ACC112 (cell line): Measurements from ENCODE around the gene NOM1.

ENCODE experiments used
- H2AFZ ChIP-seq: fragments of 200-600 bp; sonication (generic); one replicate; pipeline ENCODE4 v1.6.0; 2017; ENCODE audit warnings: antibody characterized with exemption, low read length; ENCODE audit not compliant: unreplicated experiment
- H3K27ac ChIP-seq: fragments of 200-600 bp; sonication (generic); 2 replicates; pipeline ENCODE4 v1.5.1; 2014; ENCODE audit warnings: low read depth, mild to moderate bottlenecking, antibody characterized with exemption, low read length, moderate library complexity
- H3K27me3 ChIP-seq: fragments of 200-600 bp; sonication (generic); 2 replicates; pipeline ENCODE4 v1.6.1; 2014; ENCODE audit warnings: mild to moderate bottlenecking, antibody characterized with exemption, low read length, moderate library complexity, mixed read lengths; ENCODE audit not compliant: insufficient read depth
- H3K36me3 ChIP-seq: fragments of 200-600 bp; sonication (generic); 2 replicates; pipeline ENCODE4 v1.6.1; 2016; ENCODE audit warnings: mild to moderate bottlenecking, antibody characterized with exemption, low read length, moderate library complexity, mixed read lengths; ENCODE audit not compliant: insufficient read depth
- H3K4me1 ChIP-seq: fragments of 200-600 bp; sonication (generic); one replicate; pipeline ENCODE4 v1.6.1; 2016; ENCODE audit warnings: low read length, mixed read lengths; ENCODE audit not compliant: insufficient read depth, unreplicated experiment, control insufficient read depth
- H3K4me3 ChIP-seq: fragments of 200-600 bp; sonication (generic); 2 replicates; pipeline ENCODE4 v1.5.1; 2014; ENCODE audit warnings: mild to moderate bottlenecking, low read depth, low read length
- H3K79me2 ChIP-seq: fragments of 200-600 bp; sonication (generic); one replicate; pipeline ENCODE4 v1.6.0; 2016; ENCODE audit warnings: low read length; ENCODE audit not compliant: control insufficient read depth, unreplicated experiment, insufficient read depth

The NOM1 gene

GRCh38 chr7:156962145-156962544 is 12.6 kb downstream of the NOM1 start:
- Histone ChIP-seq H3K27me3 (no peaks in the 10 kb centered on the region), H2AFZ (no peak overlapping the region), H3K79me2 (peaks cover 7% of the 10 kb centered on the region), H3K27ac (no peak overlapping the region), H3K4me3 (no peak overlapping the region), H3K4me1 (no peaks in the 10 kb centered on the region), H3K36me3 (peaks cover 40% of the 10 kb centered on the region; the same call in 1 of the 2 replicates)

DNA sequence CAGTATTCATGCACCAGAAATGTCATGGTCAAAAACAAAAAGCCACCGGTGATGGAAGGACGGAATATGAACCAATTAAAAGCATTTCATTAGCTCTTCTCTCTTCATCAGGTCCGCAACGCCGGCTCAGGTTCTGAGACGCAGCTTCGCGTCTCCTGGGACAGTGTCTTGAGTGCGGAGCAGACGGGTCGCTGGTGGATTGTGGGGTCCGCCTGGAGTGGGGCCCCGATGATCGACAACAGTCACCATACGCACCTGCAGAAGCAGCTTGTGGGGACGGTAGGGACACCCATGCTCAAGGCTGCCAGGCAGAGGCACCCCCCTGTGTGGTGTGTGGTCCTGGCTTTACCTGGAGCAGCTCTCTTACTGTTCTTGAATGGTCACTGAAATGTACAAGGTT is 13.4 kb downstream of the NOM1 start:
- Histone ChIP-seq H2AFZ (no peak overlapping the region), H3K4me3 (no peak overlapping the region), H3K27me3 (no peaks in the 10 kb centered on the region), H3K4me1 (no peaks in the 10 kb centered on the region), H3K79me2 (peaks cover 7% of the 10 kb centered on the region), H3K36me3 (peaks cover 41% of the 10 kb centered on the region; the same call in 1 of the 2 replicates), H3K27ac (no peak overlapping the region)

DNA sequence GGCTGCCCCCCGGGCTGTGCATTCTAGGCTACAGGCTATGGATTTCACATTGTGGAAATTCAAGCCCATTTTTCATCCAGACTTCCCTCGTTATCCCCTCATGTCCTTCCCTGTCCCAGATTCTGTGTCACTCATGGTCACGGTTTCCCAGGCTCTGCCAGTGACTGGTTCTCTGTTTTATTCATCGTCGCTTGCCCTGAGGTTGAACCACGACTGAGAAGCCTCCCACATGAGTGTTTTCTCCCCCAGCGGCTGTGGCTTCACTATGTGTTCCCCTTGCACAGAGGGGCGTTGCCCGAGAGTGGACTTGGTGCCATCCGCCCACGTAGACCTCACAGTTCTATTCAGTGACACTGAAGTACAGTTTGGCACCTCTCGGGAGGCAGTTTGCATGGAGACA is 14.0 kb downstream of the NOM1 start:
- peaks cover 7% of the 10 kb centered on the region for H3K79me2 ChIP-seq
- H3K36me3 ChIP-seq, result peaks cover 41% of the 10 kb centered on the region; the same call in 1 of the 2 replicates

DNA sequence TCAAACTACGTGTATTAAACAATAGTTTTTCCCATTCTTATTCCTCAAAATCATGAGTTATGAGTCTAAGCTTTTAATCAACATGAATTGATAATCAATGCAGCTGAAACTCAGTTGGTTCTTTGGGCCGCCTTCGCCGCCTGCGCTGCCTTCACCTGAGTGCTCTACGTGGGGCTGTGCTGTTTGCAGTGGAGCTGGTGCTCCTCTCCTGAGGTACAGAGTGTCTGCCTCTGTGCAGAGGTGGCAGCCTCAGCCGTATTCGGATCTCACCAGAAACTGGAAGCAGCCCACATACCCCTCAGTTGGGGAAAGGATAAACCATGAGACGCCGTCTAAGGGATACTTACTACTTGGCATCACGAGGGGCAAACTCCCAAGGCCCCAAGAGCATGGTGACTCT is 15.5 kb downstream of the NOM1 start:
- H3K27ac ChIP-seq, result no peak overlapping the region
- H3K36me3 ChIP-seq, result peaks cover 32% of the 10 kb centered on the region; the same call in 1 of the 2 replicates
- no peaks in the 10 kb centered on the region for H3K4me1 ChIP-seq
- no peak overlapping the region for H2AFZ ChIP-seq
- no peak overlapping the region for H3K4me3 ChIP-seq
- H3K27me3 ChIP-seq, result no peaks in the 10 kb centered on the region
- H3K79me2 ChIP-seq, result peaks cover 4% of the 10 kb centered on the region

More for the DNA sequence above, 14.0 kb downstream of the NOM1 start:
- Histone ChIP-seq H3K4me3 (no peak overlapping the region), H3K4me1 (no peaks in the 10 kb centered on the region), H2AFZ (no peak overlapping the region), H3K27ac (no peak overlapping the region), H3K27me3 (no peaks in the 10 kb centered on the region)

- Histone ChIP-seq H3K27me3 (no peaks in the 10 kb centered on the region), H3K79me2 (peaks cover 4% of the 10 kb centered on the region), H3K4me3 (no peak overlapping the region), H3K27ac (no peak overlapping the region), H2AFZ (no peak overlapping the region), H3K4me1 (no peaks in the 10 kb centered on the region), H3K36me3 (peaks cover 29% of the 10 kb centered on the region; the same call in 1 of the 2 replicates)
Measured at GRCh38 chr7:156966387-156966786, 16.9 kb downstream of the NOM1 start.

DNA sequence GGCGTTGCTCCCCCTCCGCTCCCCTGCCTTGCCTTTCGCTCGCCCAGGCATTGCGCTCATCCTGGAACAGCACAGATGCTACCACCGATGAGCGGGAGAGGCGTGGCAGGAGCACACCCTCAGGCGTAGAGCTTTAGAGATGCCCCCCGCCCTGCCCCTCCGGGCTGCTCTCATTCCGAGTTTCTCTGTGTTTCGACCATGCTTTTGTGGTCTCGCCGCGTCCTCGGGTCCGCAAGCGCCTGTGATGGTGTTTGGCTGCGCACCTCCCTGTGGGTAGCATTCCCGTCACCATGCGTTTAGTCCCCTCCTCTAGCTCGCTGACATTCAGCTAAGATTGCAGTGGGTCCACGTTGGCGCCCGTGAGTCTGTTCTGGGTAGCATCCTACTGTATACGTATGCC is 18.7 kb downstream of the NOM1 start:
- no peak overlapping the region for H3K27ac ChIP-seq
- peaks cover 24% of the 10 kb centered on the region for H3K36me3 ChIP-seq
- no peaks in the 10 kb centered on the region for H3K79me2 ChIP-seq

GRCh38 chr7:156969972-156970420 is 20.5 kb downstream of the NOM1 start:
- no peaks in the 10 kb centered on the region for H3K27me3 ChIP-seq
- no peak overlapping the region for H2AFZ ChIP-seq
- no peaks in the 10 kb centered on the region for H3K79me2 ChIP-seq
- H3K4me1 ChIP-seq, result no peaks in the 10 kb centered on the region
- no peak overlapping the region for H3K4me3 ChIP-seq
- no peak overlapping the region for H3K27ac ChIP-seq
- peaks cover 15% of the 10 kb centered on the region for H3K36me3 ChIP-seq

More for the DNA sequence above, 18.7 kb downstream of the NOM1 start:
- Histone ChIP-seq H3K27me3 (no peaks in the 10 kb centered on the region), H3K4me1 (no peaks in the 10 kb centered on the region), H3K4me3 (no peak overlapping the region), H2AFZ (no peak overlapping the region)

DNA sequence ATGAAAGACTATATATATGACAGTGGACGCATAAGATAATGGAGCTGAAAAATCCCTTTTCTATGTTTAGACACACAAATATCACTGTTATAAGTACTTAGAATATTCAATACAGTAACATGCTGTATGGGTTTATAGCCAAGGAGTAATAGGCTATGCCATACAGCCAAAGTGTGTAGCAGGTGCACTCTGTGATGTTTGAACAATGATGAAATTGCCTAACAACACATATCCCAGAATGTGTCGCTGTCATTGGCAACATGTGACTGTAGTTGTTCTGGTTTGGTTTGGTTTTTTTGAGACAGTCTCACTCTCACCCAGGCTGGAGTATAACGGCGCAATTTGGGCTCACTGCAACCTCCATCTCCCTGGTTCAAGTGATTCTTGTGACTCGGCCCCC is 26.1 kb downstream of the NOM1 start:
- H3K4me1 ChIP-seq, result no peaks in the 10 kb centered on the region

DNA sequence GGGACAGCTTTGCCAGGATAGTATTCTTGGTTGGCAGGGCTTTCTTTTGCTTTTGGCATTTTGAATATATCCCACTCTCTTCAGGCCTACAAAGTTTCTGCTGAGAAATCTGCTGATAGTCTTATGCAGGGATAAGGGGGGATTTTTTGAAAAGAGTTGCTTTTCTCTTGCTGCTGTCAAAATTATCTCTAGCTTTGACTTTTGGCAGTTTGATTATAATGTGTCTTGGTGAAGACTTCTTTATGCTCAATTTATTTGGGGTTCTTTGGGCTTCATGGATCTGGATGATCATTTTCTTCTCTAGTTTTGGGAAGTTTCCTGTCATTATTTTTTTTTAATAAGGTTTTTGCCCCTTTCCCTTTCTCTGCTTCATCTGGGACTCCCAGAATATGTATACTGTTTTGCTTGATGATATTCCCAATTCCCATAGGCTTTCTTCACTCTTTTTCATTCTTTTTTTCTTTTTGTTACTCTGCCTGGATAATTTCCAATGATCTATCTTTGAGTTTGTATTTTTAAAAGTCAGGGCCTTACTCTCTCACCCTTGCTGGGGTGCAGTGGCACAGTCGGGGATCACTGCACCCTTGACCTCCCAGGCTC is 29.6 kb downstream of the NOM1 start:
- Histone ChIP-seq H3K4me1 (no peaks in the 10 kb centered on the region), H3K4me3 (no peak overlapping the region), H3K27me3 (no peaks in the 10 kb centered on the region), H3K79me2 (no peaks in the 10 kb centered on the region), H3K36me3 (peaks cover 18% of the 10 kb centered on the region), H3K27ac (no peak overlapping the region), H2AFZ (no peak overlapping the region)

More for the DNA sequence above, 26.1 kb downstream of the NOM1 start:
- no peak overlapping the region for H2AFZ ChIP-seq
- no peaks in the 10 kb centered on the region for H3K79me2 ChIP-seq
- peaks cover 25% of the 10 kb centered on the region for H3K36me3 ChIP-seq
- H3K27ac ChIP-seq, result no peak overlapping the region
- no peaks in the 10 kb centered on the region for H3K27me3 ChIP-seq
- no peak overlapping the region for H3K4me3 ChIP-seq

GRCh38 chr7:156979711-156980110 is 30.2 kb downstream of the NOM1 start:
- Histone ChIP-seq H3K4me1 (no peaks in the 10 kb centered on the region), H3K27me3 (no peaks in the 10 kb centered on the region), H2AFZ (no peak overlapping the region), H3K36me3 (peaks cover 18% of the 10 kb centered on the region), H3K27ac (no peak overlapping the region), H3K4me3 (no peak overlapping the region), H3K79me2 (no peaks in the 10 kb centered on the region)

GRCh38 chr7:156984174-156984891 is 34.8 kb downstream of the NOM1 start:
- peak overlapping the region; percentile 36 for H2AFZ ChIP-seq

More at GRCh38 chr7:156984174-156984891, 34.8 kb downstream of the NOM1 start:
- H3K4me3 ChIP-seq, result peak overlapping the region; percentile 63
- H3K27ac ChIP-seq, result no peak overlapping the region
- H3K36me3 ChIP-seq, result peaks cover 6% of the 10 kb centered on the region; the same call in 1 of the 2 replicates
- H3K79me2 ChIP-seq, result no peaks in the 10 kb centered on the region
- H3K27me3 ChIP-seq, result no peaks in the 10 kb centered on the region
- H3K4me1 ChIP-seq, result no peaks in the 10 kb centered on the region
